DMS53 treated with DMSO at 0.1 percent for 48 hours (cell line): Measurements from ENCODE around the gene FAM118B.

ENCODE experiments used
- DNase-seq: peaks from one replicate; lab custom pipeline; 2025; ENCODE audit not compliant: unreplicated experiment; lab: John Stamatoyannopoulos, UW

FAM118B gene

DNA sequence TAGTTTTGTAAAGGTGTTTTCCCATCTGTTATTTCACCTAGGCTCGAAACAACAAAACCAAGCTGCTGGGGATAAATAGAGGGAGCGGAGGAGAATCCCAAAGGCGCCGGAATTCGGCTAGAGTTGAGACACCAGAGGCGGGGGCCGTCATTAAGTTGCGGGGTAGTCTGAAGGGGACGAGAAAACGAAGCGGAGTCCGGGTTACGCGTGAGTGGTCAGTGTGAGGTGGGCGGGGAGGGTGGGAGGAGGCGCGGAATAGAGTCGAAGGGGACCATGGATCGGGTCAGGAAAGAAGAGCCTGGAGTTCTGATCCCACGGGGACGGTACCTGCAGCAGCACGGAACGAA, 56.8 kb downstream of the FAM118B start:
- DNase-seq: no peak

DNA sequence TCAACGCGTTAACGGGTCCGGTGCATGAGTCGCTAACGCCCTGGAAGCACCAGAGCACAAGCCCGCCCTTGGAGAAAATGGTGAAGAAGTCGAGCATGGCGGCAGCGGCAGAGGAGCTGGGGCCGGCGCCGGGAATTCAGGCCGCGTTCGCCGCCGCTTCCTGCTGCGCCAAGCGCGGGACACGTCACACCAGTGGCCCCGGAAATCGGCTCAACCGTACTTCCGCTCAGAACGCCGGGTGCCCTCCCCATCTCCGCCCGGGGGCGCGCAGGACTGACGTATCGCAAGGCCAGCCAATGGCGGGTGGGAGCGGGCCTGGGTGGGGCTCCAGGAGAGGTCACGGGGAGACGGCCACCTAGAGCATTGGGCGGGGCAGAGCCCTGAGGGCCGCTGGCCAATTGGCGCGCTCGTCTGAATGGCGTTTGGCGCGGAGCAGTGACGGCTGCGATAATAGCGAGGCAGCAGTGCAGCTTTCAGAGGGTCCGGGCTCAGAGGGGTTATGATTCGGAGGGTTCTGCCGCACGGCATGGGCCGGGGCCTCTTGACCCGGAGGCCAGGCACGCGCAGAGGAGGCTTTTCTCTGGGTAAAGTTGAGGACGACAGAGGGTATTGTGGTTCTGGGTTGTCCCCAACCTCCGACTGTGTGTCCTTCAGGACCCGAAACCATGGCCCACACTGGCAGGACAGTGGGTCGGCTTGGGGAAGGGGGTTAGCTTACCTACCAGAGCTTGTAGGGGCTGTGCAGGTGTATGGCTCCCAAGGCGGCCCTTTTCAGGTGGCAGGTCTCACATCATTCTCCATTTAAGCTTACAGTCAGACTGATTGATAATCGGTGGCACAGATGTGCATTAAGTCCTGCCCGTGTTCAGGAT, 57.4 kb downstream of the FAM118B start, which contains the start of the genes FOXRED1 and SRPRA:
TSS of gene FOXRED1 (plus strand) at position 447 of the 872 bp plus-strand sequence. CDS start at position 500, 53 bp downstream.
TSS of gene SRPRA (minus strand) at position 188 of the 872 bp plus-strand sequence. CDS start at position 97, 91 bp downstream.
- peak; percentile 97 for DNase-seq

GRCh38 chr11:126277322-126277721, 65.7 kb downstream of the FAM118B start:
- DNase-seq: no peak

DNA sequence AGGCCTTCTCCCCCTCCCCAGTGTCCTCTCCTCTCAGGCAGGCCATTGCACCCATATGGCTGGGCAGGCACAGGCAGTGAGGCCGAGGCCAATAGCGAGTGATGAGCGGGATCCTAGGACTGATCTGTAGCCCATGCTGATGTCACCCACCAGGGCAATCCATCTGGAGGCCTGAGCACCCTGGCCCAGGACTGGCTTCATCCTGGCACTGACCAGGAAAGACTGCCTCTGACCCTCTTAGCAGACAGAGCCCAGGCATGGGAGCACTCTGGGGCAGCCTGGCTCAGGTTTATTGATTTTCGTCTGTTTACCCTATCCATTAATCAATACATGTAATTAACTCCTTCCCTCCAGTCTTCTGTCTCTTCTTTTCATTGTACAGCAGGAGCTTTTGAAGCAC, 66.2 kb downstream of the FAM118B start:
- no peak for DNase-seq

DNA sequence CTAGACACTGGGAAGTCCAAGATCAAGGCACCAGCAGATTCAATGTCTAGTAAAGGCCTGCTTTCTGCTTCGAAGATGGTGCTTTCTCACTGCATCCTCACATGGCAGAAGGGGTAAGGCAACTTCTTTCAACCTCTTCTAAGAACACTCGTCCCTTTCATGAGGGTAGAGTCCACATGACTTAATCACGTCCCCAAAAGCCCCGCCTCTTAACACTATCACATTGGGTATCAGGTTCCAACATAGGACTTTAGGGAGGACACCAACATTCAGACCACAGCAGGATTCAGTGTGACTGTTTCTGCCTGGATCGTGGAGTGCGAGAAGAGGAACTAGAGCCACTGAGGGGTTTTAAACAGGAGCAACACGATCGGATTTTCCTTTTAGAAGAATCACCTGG, 67.6 kb downstream of the FAM118B start:
- DNase-seq: no peak

DNA sequence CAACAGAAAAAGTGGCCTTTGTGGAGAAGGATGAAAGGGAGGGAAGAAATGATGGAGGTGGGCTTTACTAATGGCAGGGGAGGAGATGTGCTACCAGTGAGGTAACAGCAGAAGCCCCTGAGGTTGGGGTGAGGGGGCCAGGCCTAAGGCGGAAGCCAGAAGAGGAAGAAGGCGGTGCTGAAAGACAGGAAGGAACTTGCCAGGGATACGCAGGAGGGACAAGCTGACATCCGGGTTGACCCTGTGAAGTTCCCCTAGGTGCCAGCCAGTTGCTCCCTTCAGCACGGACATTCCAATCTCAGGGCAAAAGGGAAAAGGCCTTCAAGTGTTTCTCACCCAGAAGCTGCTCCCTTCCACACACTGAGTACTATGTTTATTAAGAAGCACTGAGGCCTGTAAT, 69.0 kb downstream of the FAM118B start:
- DNase-seq: no peak

DNA sequence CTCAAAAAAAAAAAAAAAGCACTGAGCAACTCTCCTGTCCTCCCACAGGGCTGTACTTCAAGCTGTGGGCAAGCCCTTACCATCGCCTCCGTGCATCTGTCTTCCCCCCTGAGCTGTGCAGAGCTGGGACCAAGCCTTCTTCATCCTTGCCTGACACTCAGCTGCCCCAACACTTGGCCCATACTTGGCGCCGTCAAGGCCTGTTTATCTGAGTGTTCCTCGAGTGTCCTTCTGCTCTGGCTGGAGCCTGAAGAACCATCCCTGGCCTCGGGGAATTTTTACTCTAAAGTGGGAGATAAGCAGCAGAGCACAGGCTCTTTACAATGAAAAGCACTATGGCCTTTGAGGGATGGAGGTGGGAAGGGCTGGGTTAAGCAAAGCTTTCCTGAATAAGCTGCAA, 69.7 kb downstream of the FAM118B start:
- no peak for DNase-seq

DNA sequence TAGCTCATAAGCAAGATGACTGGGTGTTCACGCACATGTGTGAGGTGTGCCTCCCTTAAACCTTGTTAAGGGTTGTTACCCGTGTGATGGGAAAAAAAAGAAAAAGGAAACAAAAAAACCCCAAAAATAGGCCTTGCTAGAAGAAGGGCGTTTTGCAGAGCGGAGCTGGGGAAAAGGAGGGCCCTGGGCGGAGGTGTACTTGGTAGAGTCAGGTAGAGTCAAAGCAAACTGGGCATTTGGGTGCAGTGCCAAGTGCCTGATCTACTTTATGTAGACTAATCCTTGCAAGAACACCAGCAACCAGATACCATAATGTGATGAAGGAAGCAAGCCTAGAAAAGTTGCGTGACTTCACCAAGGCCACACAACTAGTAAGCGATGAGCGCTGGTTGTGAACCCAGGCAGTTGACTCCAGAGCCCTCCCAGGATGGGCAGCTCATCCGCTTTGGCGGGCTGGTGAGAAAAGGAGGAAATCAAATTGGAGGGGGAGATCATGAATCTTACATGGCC, 70.1 kb downstream of the FAM118B start:
- no peak for DNase-seq

- DNase-seq: peak; percentile 24
Observed at GRCh38 chr11:126282361-126282735, 70.8 kb downstream of the FAM118B start.

DNA sequence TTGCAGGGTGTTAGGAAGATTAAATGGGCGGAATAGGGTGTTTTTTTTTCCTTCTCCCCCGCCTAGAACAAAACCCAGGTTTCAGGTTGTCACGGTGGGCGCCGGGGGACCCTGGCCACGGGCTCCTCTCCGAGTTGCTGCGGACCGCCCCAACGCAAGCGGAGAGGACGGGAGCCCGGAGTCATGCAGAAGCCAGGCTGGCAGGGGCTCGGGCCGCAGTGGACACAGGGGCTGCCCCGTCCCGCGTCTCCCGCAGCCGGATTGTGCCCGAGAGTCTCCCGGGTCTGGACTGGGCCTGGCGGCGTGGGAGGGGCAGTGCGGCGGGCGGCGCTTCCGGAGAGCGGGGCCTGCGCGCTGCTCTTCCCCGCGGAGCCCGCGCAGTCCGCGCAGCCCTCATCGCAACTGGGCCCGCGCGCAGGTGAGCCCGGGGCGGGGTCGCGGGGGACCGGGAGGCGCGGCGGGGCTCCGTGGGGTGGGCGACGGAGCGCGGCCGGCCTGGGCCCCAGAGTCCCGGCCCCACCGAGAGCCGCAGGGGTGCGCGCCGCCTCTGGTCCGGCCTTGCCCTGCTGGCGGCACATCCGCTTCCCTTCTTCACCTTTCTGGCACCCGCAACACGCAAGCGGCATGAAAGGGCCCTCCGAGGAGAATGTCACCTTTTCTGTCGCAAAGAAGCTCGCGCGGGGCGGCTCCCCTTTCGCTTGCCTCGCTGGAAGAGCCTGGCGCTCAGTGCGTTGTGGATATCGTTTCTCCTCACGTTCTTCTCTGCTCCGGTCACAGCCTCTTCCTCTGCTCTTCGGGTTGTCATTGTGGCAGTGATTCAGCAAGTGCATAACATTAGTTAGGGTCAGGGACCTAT, 71.4 kb downstream of the FAM118B start, which contains the start of gene TIRAP:
TSS of gene TIRAP (plus strand) at position 358 of the 856 bp plus-strand sequence. CDS start 7,802 bp downstream, outside the sequence.
- DNase-seq: peak; percentile 45

- peak; percentile 78 for DNase-seq
Observed at GRCh38 chr11:126284829-126285228, 73.2 kb downstream of the FAM118B start.

DNA sequence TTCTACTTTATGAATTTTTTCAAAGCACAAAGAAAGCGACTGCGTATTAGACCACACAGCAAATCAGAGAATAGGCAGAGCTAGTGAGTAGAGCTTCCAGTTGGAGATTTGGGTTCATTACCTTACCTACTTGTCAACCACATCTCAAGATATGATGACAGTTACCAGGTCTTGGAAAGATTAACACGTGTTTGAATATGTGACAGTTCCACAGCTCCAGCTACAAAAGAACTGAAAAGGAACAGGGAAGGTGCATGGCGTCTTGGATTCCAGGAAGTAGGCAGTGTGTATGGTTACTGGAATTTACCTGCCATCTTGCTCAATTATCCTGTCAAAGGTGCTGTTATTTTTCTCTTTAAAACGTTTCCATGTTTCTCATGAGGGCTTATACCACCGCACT, 76.7 kb downstream of the FAM118B start:
- DNase-seq: no peak

GRCh38 chr11:126290887-126291286, 79.3 kb downstream of the FAM118B start:
- DNase-seq: no peak

GRCh38 chr11:126293726-126294125, 82.1 kb downstream of the FAM118B start:
- DNase-seq: no peak

- no peak for DNase-seq
Observed at GRCh38 chr11:126297004-126297403, 85.4 kb downstream of the FAM118B start.

- DNase-seq: peak; percentile 89
Observed at GRCh38 chr11:126303623-126304456, 92.3 kb downstream of the FAM118B start, which contains the start of gene DCPS. TSS of gene DCPS (plus strand) at chr11:126304060. CDS start at chr11:126304081, 21 bp downstream.

DNA sequence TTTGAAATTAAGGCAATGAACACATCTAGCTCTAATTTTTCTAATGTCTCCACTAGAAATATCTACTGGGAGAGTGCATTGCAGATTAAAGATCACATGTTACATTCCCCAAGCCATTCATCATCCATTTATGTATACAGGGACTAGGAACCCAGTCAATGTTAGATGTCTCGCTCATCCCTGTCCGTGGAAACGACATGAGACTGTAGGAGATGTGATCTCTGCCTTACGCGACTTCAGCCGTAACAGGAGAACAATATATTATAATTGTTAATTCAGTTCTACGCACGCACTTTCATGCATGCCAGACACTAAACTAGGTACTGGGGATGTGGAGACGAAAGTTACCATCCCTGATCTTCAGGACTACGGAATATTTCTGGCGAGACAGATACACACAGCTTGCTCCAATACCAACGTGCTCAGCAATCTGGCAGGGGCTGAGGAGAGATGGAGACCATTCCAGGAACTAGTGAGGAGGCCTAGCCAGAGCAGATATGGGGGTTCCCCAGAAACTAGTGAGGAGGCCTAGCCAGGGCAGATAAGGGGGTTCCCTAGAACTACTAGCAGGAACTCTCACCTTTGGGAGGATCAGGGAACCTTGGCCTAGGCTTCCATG, 93.0 kb downstream of the FAM118B start:
- peak; percentile 82 for DNase-seq

DNA sequence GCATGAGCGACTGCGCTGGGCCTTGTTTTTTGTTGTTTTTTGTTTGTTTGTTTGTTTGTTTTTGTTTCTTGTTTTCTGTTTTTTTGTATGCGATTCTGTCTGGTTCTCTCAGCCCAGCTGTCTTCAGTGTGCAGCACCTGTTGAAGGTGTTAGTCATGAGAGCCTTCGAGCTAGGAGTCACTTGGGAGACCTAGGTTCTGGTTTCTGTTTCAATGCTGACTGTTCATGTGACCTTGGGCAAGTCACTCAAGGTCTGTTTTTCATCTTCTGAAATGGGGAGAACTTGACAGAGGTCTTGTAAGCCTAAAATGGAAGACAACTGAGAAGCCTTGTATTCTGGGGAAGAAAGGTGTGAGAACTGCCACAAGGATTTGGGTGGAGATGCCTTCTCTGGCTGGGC, 94.1 kb downstream of the FAM118B start:
- no peak for DNase-seq

GRCh38 chr11:126307706-126308105, 96.1 kb downstream of the FAM118B start:
- no peak for DNase-seq

DNA sequence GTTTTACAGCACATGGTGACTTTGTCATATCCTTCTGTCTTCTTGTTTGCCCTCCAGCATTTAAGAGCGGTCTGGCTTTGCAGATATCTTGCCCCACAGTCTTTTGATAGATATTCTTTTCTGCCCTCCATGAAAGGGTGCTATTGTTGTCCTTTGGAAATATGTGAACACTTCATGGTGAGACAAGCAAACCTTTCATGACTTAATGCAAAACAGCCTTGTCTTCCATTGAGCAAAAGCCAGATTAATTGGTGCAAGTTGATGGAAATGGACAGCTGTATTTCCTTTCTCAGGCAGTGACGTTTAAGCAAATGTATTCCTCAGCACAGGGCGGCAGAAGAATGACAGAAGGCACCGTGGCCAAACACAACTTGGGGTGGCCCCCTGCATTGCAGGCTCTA, 96.7 kb downstream of the FAM118B start:
- DNase-seq: no peak
